ENCODE measurements around the gene ABCA5. TPM values are rescaled to one million over a fixed set of nuclear protein-coding genes. Genes with fewer than 3 reads are reported as not detected.

Gene ABCA5
- total and polyA plus RNA-seq, 5 donors from 2014 or later: 7.0 to 40.5 (median 7.9) TPM

- no peaks in the 10 kb centered on the region for H3K4me1 Mint-ChIP-seq
- ATAC-seq (ENCODE audit: low read depth in 2 of 2): no peak
These were observed 32.0 kb upstream of the ABCA5 start for GRCh38 chr17:69358688-69359596.

GRCh38 chr17:69357701-69358100, 30.8 kb upstream of the ABCA5 start:
- Histone ChIP-seq H3K27ac (ENCODE audit: insufficient read depth, low read length, poor library complexity, severe bottlenecking) (no peak overlapping the region), H3K9me3 (ENCODE audit: control insufficient read depth in 2 of 2, low read length in 2 of 2) (no peaks in the 10 kb centered on the region), H3K27me3 (ENCODE audit: control insufficient read depth, insufficient read depth, low read length) (peaks cover 3% of the 10 kb centered on the region), H3K4me3 (ENCODE audit: low read depth, low read length) (no peak overlapping the region), H3K4me1 (ENCODE audit: control insufficient read depth, insufficient read depth, low read length, poor library complexity, severe bottlenecking) (no peaks in the 10 kb centered on the region), H3K36me3 (ENCODE audit: control insufficient read depth, insufficient read depth, low read length) (no peaks in the 10 kb centered on the region)
- ATAC-seq (ENCODE audit: low read depth in 2 of 2) (no peak), DNase-seq (no peak)
- Mint-ChIP-seq H3K4me3 (no peak overlapping the region), H3K27me3 (no peaks in the 10 kb centered on the region), H3K4me1 (no peaks in the 10 kb centered on the region), H3K9me3 (no peaks in the 10 kb centered on the region), H3K36me3 (no peaks in the 10 kb centered on the region), H3K27ac (no peak overlapping the region)

More at GRCh38 chr17:69358688-69359596, 32.0 kb upstream of the ABCA5 start:
- Mint-ChIP-seq H3K4me3 (no peak overlapping the region), H3K27ac (peak overlapping the region in 1 of 3 donors; percentile 32), H3K27me3 (no peaks in the 10 kb centered on the region), H3K9me3 (peaks cover 0 to 2% (median 0%) of the 10 kb centered on the region in 7 donors), H3K36me3 (no peaks in the 10 kb centered on the region)
- peaks cover 3% of the 10 kb centered on the region for H3K27me3 ChIP-seq (ENCODE audit: control insufficient read depth, insufficient read depth, low read length)
- DNase-seq: peak in 2 of 3 donors; percentile 6 to 32
- no peak overlapping the region for H3K27ac ChIP-seq (ENCODE audit: insufficient read depth, low read length, poor library complexity, severe bottlenecking)
- no peaks in the 10 kb centered on the region for H3K36me3 ChIP-seq (ENCODE audit: control insufficient read depth, insufficient read depth, low read length)
- no peaks in the 10 kb centered on the region for H3K4me1 ChIP-seq (ENCODE audit: control insufficient read depth, insufficient read depth, low read length, poor library complexity, severe bottlenecking)
- H3K4me3 ChIP-seq (ENCODE audit: low read depth, low read length): no peak overlapping the region
- H3K9me3 ChIP-seq (ENCODE audit: control insufficient read depth in 2 of 2, low read length in 2 of 2): no peaks in the 10 kb centered on the region

GRCh38 chr17:69356625-69357024, 29.7 kb upstream of the ABCA5 start:
- H3K27ac ChIP-seq (ENCODE audit: insufficient read depth, low read length, poor library complexity, severe bottlenecking): no peak overlapping the region
- ATAC-seq (ENCODE audit: low read depth in 2 of 2) (no peak), DNase-seq (no peak)
- H3K9me3 ChIP-seq (ENCODE audit: control insufficient read depth in 2 of 2, low read length in 2 of 2): no peaks in the 10 kb centered on the region
- H3K27me3 Mint-ChIP-seq: no peaks in the 10 kb centered on the region
- no peaks in the 10 kb centered on the region for H3K9me3 Mint-ChIP-seq
- H3K4me3 Mint-ChIP-seq: no peak overlapping the region
- no peaks in the 10 kb centered on the region for H3K4me1 ChIP-seq (ENCODE audit: control insufficient read depth, insufficient read depth, low read length, poor library complexity, severe bottlenecking)
- no peak overlapping the region for H3K4me3 ChIP-seq (ENCODE audit: low read depth, low read length)
- no peak overlapping the region for H3K27ac Mint-ChIP-seq
- peaks cover 3% of the 10 kb centered on the region for H3K27me3 ChIP-seq (ENCODE audit: control insufficient read depth, insufficient read depth, low read length)
- H3K4me1 Mint-ChIP-seq: no peaks in the 10 kb centered on the region
- H3K36me3 Mint-ChIP-seq: no peaks in the 10 kb centered on the region
- no peaks in the 10 kb centered on the region for H3K36me3 ChIP-seq (ENCODE audit: control insufficient read depth, insufficient read depth, low read length)

DNA sequence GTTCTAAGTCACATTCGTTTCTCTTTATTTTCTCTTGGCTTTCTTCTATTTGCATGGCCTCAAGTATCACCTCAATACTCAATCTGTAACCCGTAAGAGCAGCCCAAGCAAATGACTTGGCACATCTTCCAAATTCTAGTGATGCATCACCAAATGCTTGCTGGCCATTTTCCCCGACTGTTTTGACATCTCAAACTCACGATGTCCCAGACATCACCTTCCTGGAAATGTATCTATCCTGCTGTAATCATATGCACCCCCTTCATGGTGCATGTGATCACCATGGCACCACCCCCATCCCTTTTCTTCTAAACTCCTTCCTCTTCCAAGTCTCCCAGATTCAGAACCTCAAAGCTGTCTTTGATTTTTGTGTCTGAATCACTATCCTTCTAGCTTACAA, 24.0 kb upstream of the ABCA5 start:
- Mint-ChIP-seq H3K4me1 (no peaks in the 10 kb centered on the region), H3K4me3 (peak overlapping the region in 1 of 4 donors; percentile 64), H3K36me3 (no peaks in the 10 kb centered on the region), H3K27ac (no peak overlapping the region), H3K9me3 (no peaks in the 10 kb centered on the region), H3K27me3 (peaks cover 17% of the 10 kb centered on the region)
- DNase-seq (no peak), ATAC-seq (ENCODE audit: low read depth in 2 of 2) (no peak)
- H3K27ac ChIP-seq (ENCODE audit: insufficient read depth, low read length, poor library complexity, severe bottlenecking): no peak overlapping the region
- H3K4me1 ChIP-seq (ENCODE audit: control insufficient read depth, insufficient read depth, low read length, poor library complexity, severe bottlenecking): no peaks in the 10 kb centered on the region
- no peaks in the 10 kb centered on the region for H3K9me3 ChIP-seq (ENCODE audit: control insufficient read depth in 2 of 2, low read length in 2 of 2)
- no peaks in the 10 kb centered on the region for H3K36me3 ChIP-seq (ENCODE audit: control insufficient read depth, insufficient read depth, low read length)
- no peak overlapping the region for H3K4me3 ChIP-seq (ENCODE audit: low read depth, low read length)
- peaks cover 4% of the 10 kb centered on the region for H3K27me3 ChIP-seq (ENCODE audit: control insufficient read depth, insufficient read depth, low read length)

DNA sequence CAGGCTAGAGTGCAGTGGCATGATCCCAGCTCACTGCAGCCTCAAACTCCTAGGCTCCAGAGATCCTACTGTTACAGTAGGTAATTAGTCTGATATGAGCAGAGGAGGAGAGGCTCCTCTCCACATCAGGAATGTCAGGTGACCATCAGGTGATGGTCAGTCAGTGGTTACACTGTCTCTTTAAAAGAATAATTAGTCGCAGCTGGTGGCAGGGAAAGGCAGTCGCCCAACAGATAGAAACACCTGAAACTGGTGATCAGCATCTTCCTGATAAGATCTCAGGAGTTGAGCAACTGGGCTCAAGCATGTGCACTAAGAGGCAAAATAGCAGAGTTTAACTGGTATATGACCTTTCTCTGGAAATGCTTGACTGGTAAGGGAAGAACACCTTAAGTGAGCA, 21.5 kb upstream of the ABCA5 start:
- H3K36me3 ChIP-seq (ENCODE audit: control insufficient read depth, insufficient read depth, low read length): no peaks in the 10 kb centered on the region
- Mint-ChIP-seq H3K9me3 (no peaks in the 10 kb centered on the region), H3K4me3 (no peak overlapping the region), H3K36me3 (no peaks in the 10 kb centered on the region), H3K4me1 (no peaks in the 10 kb centered on the region), H3K27ac (no peak overlapping the region), H3K27me3 (peaks cover 17% of the 10 kb centered on the region)
- H3K4me1 ChIP-seq (ENCODE audit: control insufficient read depth, insufficient read depth, low read length, poor library complexity, severe bottlenecking): no peaks in the 10 kb centered on the region
- H3K9me3 ChIP-seq (ENCODE audit: control insufficient read depth in 2 of 2, low read length in 2 of 2): no peaks in the 10 kb centered on the region
- ATAC-seq (ENCODE audit: low read depth in 2 of 2): no peak
- DNase-seq: no peak
- H3K27ac ChIP-seq (ENCODE audit: insufficient read depth, low read length, poor library complexity, severe bottlenecking): no peak overlapping the region
- H3K27me3 ChIP-seq (ENCODE audit: control insufficient read depth, insufficient read depth, low read length): peaks cover 2% of the 10 kb centered on the region
- H3K4me3 ChIP-seq (ENCODE audit: low read depth, low read length): no peak overlapping the region

GRCh38 chr17:69346766-69347165, 19.8 kb upstream of the ABCA5 start:
- Histone ChIP-seq H3K27ac (ENCODE audit: insufficient read depth, low read length, poor library complexity, severe bottlenecking) (no peak overlapping the region), H3K36me3 (ENCODE audit: control insufficient read depth, insufficient read depth, low read length) (no peaks in the 10 kb centered on the region), H3K4me1 (ENCODE audit: control insufficient read depth, insufficient read depth, low read length, poor library complexity, severe bottlenecking) (no peaks in the 10 kb centered on the region), H3K27me3 (ENCODE audit: control insufficient read depth, insufficient read depth, low read length) (peaks cover 3% of the 10 kb centered on the region), H3K4me3 (ENCODE audit: low read depth, low read length) (no peak overlapping the region), H3K9me3 (ENCODE audit: control insufficient read depth in 2 of 2, low read length in 2 of 2) (no peaks in the 10 kb centered on the region)
- Mint-ChIP-seq H3K27me3 (peaks cover 21% of the 10 kb centered on the region), H3K36me3 (no peaks in the 10 kb centered on the region), H3K27ac (no peak overlapping the region), H3K9me3 (no peaks in the 10 kb centered on the region), H3K4me3 (no peak overlapping the region), H3K4me1 (no peaks in the 10 kb centered on the region)
- ATAC-seq (ENCODE audit: low read depth in 2 of 2): no peak
- no peak for DNase-seq

GRCh38 chr17:69344939-69345338, 18.0 kb upstream of the ABCA5 start:
- Histone ChIP-seq H3K4me1 (ENCODE audit: control insufficient read depth, insufficient read depth, low read length, poor library complexity, severe bottlenecking) (no peaks in the 10 kb centered on the region), H3K27ac (ENCODE audit: insufficient read depth, low read length, poor library complexity, severe bottlenecking) (no peak overlapping the region), H3K4me3 (ENCODE audit: low read depth, low read length) (no peak overlapping the region), H3K27me3 (ENCODE audit: control insufficient read depth, insufficient read depth, low read length) (peaks cover 8% of the 10 kb centered on the region), H3K9me3 (ENCODE audit: control insufficient read depth in 2 of 2, low read length in 2 of 2) (no peaks in the 10 kb centered on the region), H3K36me3 (ENCODE audit: control insufficient read depth, insufficient read depth, low read length) (no peaks in the 10 kb centered on the region)
- DNase-seq (no peak), ATAC-seq (ENCODE audit: low read depth in 2 of 2) (no peak)
- Mint-ChIP-seq H3K4me3 (no peak overlapping the region), H3K4me1 (no peaks in the 10 kb centered on the region), H3K9me3 (no peaks in the 10 kb centered on the region), H3K36me3 (no peaks in the 10 kb centered on the region), H3K27me3 (peaks cover 15% of the 10 kb centered on the region), H3K27ac (no peak overlapping the region)

Measured in CD4-positive, CD25-positive, alpha-beta regulatory T cell (primary cell).